ENCODE data around the gene FNDC3B. TPM values are rescaled to one million over a fixed set of nuclear protein-coding genes. Genes with fewer than 3 reads are reported as not detected.
A peak's percentile ranks its signal among the peaks of the same experiment; 100 is the strongest.

FNDC3B gene
- total RNA-seq, 5 donors from 2014 or later (not counting 1 experiment from before 2014, with no cell fraction given) = 18.1 to 46.5 (median 23.5) TPM

- peaks cover 17 to 27% (median 21%) of the 10 kb centered on the region in 3 donors for H3K4me1 Mint-ChIP-seq
- 100% methylated on average over 1 of the region's 1 CpG for WGBS (ENCODE audit: insufficient coverage)
- Histone ChIP-seq H3K4me1 (ENCODE audit: control insufficient read depth in 1 of 2, extremely low read depth in 1 of 2, insufficient read depth in 2 of 2, low read length in 2 of 2) (no peaks in the 10 kb centered on the region), H3K27me3 (replicated peaks in 1 of 2; ENCODE audit: control insufficient read depth in 2 of 2, extremely low read depth in 1 of 2, insufficient read depth in 2 of 2, low read length in 1 of 2) (no peaks in the 10 kb centered on the region), H3K27ac (ENCODE audit: low read length) (no peak overlapping the region), H3K4me3 (ENCODE audit: control insufficient read depth in 1 of 2, extremely low read depth in 1 of 2, low read length in 1 of 2) (no peak overlapping the region), H3K9me3 (no peaks in the 10 kb centered on the region), H3K36me3 (ENCODE audit: control insufficient read depth in 2 of 2, extremely low read depth in 1 of 2, insufficient read depth in 1 of 2, low read length in 1 of 2) (no peaks in the 10 kb centered on the region)
- H3K27ac Mint-ChIP-seq = no peak overlapping the region
- no peaks in the 10 kb centered on the region for H3K27me3 Mint-ChIP-seq
- H3K36me3 Mint-ChIP-seq = peaks cover 23% of the 10 kb centered on the region
- DNase-seq = no peak
- no peak for ATAC-seq (replicated peaks in 1 of 4)
- ChIA-PET CTCF (no interaction called here), POLR2A (interaction anchor here in 1 of 2 donors (0.7 kb wide), 1 partner anchor 802 kb away, joined by 3 read pairs; no protein-coding TSS in a partner anchor)
- no peaks in the 10 kb centered on the region for H3K9me3 Mint-ChIP-seq
- no peak overlapping the region for H3K4me3 Mint-ChIP-seq
These were observed 41.1 kb downstream of the FNDC3B start for GRCh38 chr3:172080503-172080902.

DNA sequence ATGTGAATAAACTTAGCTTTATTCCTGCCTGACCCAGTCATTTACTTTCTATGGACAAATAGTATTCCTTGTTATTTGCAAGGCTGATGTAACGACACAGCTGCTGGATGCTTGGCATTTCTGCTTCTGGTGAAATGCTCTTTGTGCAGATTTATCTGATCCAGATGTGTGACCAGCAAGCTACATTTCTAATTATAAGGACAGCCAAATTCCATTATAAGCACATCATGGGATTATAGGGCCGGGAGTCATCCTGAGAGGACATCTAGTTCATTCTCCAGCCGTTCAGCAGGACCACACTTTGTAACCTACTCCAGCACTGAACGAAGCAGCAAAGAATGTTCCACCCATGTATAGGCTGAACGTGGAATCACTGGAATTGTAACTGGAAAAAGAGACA is 42.9 kb downstream of the FNDC3B start:
- Histone ChIP-seq H3K9me3 (no peaks in the 10 kb centered on the region), H3K4me3 (ENCODE audit: control insufficient read depth in 1 of 2, extremely low read depth in 1 of 2, low read length in 1 of 2) (no peak overlapping the region), H3K4me1 (ENCODE audit: control insufficient read depth in 1 of 2, extremely low read depth in 1 of 2, insufficient read depth in 2 of 2, low read length in 2 of 2) (peaks cover 0 to under 1% of the 10 kb centered on the region in 2 experiments), H3K27ac (ENCODE audit: low read length) (no peak overlapping the region), H3K27me3 (replicated peaks in 1 of 2; ENCODE audit: control insufficient read depth in 2 of 2, extremely low read depth in 1 of 2, insufficient read depth in 2 of 2, low read length in 1 of 2) (no peaks in the 10 kb centered on the region), H3K36me3 (ENCODE audit: control insufficient read depth in 2 of 2, extremely low read depth in 1 of 2, insufficient read depth in 1 of 2, low read length in 1 of 2) (no peaks in the 10 kb centered on the region)
- no peaks in the 10 kb centered on the region for H3K9me3 Mint-ChIP-seq
- H3K27me3 Mint-ChIP-seq = no peaks in the 10 kb centered on the region
- H3K4me3 Mint-ChIP-seq = no peak overlapping the region
- ATAC-seq (replicated peaks in 1 of 4) = no peak
- H3K4me1 Mint-ChIP-seq = peaks cover 26 to 35% (median 29%) of the 10 kb centered on the region in 3 donors
- POLR2A ChIA-PET = interaction anchor here in 1 of 2 donors (0.5 kb wide), 1 partner anchor 28 kb away, joined by 11 read pairs; no protein-coding TSS in a partner anchor
- CTCF ChIA-PET = no interaction called here
- WGBS (ENCODE audit: insufficient coverage) = 83% methylated on average over 3 of the region's 5 CpGs
- DNase-seq = no peak
- no peak overlapping the region for H3K27ac Mint-ChIP-seq
- H3K36me3 Mint-ChIP-seq = peaks cover 19% of the 10 kb centered on the region

DNA sequence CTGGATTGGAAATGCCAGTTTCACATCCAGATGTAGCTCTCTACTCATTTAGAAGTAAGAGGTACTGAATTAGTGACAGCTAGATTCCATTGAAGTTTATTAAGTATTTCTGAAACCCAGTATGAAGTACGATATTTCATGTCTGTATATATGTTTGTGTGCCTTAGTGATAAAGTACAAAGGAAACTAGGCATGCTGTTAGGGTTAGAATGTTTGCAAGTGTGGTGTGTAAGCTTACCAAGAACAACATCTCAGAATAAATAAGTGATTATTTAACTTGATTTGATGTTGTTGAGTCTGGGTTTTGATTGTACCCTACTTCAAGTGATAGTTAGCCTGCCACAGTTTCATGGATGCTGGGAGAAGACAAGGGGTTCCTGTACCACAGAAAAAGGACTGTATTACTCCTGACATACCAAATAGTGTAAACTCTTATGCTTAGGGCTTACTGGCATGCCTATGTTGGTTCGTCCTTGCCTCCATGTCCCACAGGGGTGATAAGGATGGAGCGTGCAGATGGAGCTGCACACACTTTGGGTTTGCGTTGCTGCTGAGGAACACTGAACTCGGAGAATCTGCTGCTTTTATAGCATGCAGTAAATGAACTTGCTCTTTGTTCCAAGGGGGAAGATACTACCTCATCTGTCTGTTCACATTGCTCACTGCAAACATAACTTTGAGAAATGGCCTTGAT is 43.6 kb downstream of the FNDC3B start:
- no peak overlapping the region for H3K27ac Mint-ChIP-seq
- ATAC-seq (replicated peaks in 1 of 4) = no peak

DNA sequence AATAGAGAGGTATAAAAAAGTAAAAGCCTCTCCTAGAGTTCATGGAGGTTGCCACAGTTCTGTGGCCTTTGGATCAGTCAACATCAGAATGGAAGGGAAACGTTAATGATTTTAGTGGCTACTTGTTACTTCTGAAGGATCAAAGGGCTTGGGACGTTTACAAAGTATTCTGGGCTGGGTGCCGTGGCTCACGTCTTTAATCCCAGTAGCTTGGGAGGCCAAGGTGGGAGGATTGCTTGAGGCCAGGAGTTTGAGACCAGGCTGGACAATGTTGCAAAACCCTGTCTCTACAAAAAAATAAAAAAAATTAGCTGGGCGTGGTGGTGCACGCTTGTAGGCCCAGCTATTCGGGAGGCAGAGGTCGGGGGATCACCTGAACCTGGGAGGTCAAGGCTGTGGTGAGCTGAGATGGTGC is 44.6 kb downstream of the FNDC3B start:
- no peak overlapping the region for H3K4me3 Mint-ChIP-seq
- ATAC-seq (replicated peaks in 1 of 4) (no peak), DNase-seq (no peak)
- WGBS (ENCODE audit: insufficient coverage) = no CpG with 5 or more reads among the region's 8 CpGs
- Histone ChIP-seq H3K27me3 (replicated peaks in 1 of 2; ENCODE audit: control insufficient read depth in 2 of 2, extremely low read depth in 1 of 2, insufficient read depth in 2 of 2, low read length in 1 of 2) (no peaks in the 10 kb centered on the region), H3K9me3 (no peaks in the 10 kb centered on the region), H3K4me3 (ENCODE audit: control insufficient read depth in 1 of 2, extremely low read depth in 1 of 2, low read length in 1 of 2) (no peak overlapping the region), H3K36me3 (ENCODE audit: control insufficient read depth in 2 of 2, extremely low read depth in 1 of 2, insufficient read depth in 1 of 2, low read length in 1 of 2) (no peaks in the 10 kb centered on the region), H3K4me1 (ENCODE audit: control insufficient read depth in 1 of 2, extremely low read depth in 1 of 2, insufficient read depth in 2 of 2, low read length in 2 of 2) (peaks cover 0 to 8% of the 10 kb centered on the region in 2 experiments), H3K27ac (ENCODE audit: low read length) (no peak overlapping the region)
- no peaks in the 10 kb centered on the region for H3K9me3 Mint-ChIP-seq
- no peaks in the 10 kb centered on the region for H3K27me3 Mint-ChIP-seq
- CTCF ChIA-PET = no interaction called here
- no peak overlapping the region for H3K27ac Mint-ChIP-seq
- peaks cover 13% of the 10 kb centered on the region for H3K36me3 Mint-ChIP-seq
- POLR2A ChIA-PET = interaction anchor here (0.6 to 0.7 kb wide), 2 partner anchors 9 to 24 kb away, joined by 3 read pairs; no protein-coding TSS in a partner anchor
- peaks cover 33 to 42% (median 34%) of the 10 kb centered on the region in 3 donors for H3K4me1 Mint-ChIP-seq

More for the DNA sequence above, 43.6 kb downstream of the FNDC3B start:
- ChIA-PET CTCF (no interaction called here), POLR2A (interaction anchor here in 1 of 2 donors (0.6 kb wide), 1 partner anchor 23 kb away, joined by 3 read pairs; no protein-coding TSS in a partner anchor)
- Histone ChIP-seq H3K27ac (ENCODE audit: low read length) (no peak overlapping the region), H3K9me3 (no peaks in the 10 kb centered on the region), H3K4me3 (ENCODE audit: control insufficient read depth in 1 of 2, extremely low read depth in 1 of 2, low read length in 1 of 2) (no peak overlapping the region), H3K36me3 (ENCODE audit: control insufficient read depth in 2 of 2, extremely low read depth in 1 of 2, insufficient read depth in 1 of 2, low read length in 1 of 2) (no peaks in the 10 kb centered on the region), H3K27me3 (replicated peaks in 1 of 2; ENCODE audit: control insufficient read depth in 2 of 2, extremely low read depth in 1 of 2, insufficient read depth in 2 of 2, low read length in 1 of 2) (no peaks in the 10 kb centered on the region), H3K4me1 (ENCODE audit: control insufficient read depth in 1 of 2, extremely low read depth in 1 of 2, insufficient read depth in 2 of 2, low read length in 2 of 2) (peaks cover 0 to 7% of the 10 kb centered on the region in 2 experiments)
- Mint-ChIP-seq H3K4me3 (no peak overlapping the region), H3K27me3 (no peaks in the 10 kb centered on the region), H3K4me1 (peaks cover 32 to 42% (median 36%) of the 10 kb centered on the region in 3 donors), H3K36me3 (peaks cover 19% of the 10 kb centered on the region), H3K9me3 (no peaks in the 10 kb centered on the region)
- WGBS (ENCODE audit: insufficient coverage) = 100% methylated on average over 5 of the region's 5 CpGs
- no peak for DNase-seq

DNA sequence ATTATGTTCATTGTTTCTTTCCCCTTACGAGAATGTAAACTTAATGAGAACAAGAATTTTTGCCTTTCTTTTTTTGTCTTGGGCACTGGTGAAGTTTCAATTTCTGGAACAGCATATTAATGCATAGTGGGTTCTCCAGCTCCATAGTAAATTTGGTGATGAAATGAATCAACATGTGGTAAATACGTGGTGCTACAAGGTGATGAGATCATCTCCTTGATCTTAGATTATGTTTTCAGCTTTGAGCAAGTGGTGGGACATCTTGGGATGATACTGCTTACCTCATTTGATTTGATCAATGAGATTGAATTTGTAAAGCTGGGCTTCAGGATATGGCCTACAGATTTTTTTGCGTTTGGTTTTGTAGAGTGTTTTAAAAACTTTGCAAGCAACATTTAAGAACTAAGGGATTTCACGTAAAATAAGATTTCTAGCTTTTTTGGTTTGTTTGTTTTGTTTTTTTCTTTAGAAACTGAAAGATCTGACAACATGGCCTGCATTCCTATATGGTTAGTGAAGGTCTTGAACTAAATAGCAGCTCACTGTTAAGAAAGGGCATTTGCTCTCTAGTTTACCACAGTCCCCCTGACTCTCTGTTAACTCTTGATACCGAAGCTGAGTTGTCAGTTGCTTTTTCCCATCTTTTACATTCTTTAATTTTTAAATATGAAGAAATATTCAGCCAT is 45.6 kb downstream of the FNDC3B start:
- no peak overlapping the region for H3K4me3 ChIP-seq (ENCODE audit: control insufficient read depth in 1 of 2, extremely low read depth in 1 of 2, low read length in 1 of 2)
- ChIA-PET CTCF (interaction anchor here in 1 of 2 donors (0.6 kb wide), 1 partner anchor 261 kb away, joined by 3 read pairs; no protein-coding TSS in a partner anchor), POLR2A (no interaction called here)
- Mint-ChIP-seq H3K36me3 (peaks cover 9% of the 10 kb centered on the region), H3K27me3 (no peaks in the 10 kb centered on the region), H3K27ac (peak overlapping the region in 1 of 2 donors; percentile 43), H3K4me3 (no peak overlapping the region), H3K9me3 (no peaks in the 10 kb centered on the region), H3K4me1 (peaks cover 26 to 35% (median 32%) of the 10 kb centered on the region in 3 donors)
- H3K36me3 ChIP-seq (ENCODE audit: control insufficient read depth in 2 of 2, extremely low read depth in 1 of 2, insufficient read depth in 1 of 2, low read length in 1 of 2) = no peaks in the 10 kb centered on the region
- H3K27ac ChIP-seq (ENCODE audit: low read length) = no peak overlapping the region
- ATAC-seq (replicated peaks in 1 of 4) (no peak), DNase-seq (no peak)
- H3K27me3 ChIP-seq (replicated peaks in 1 of 2; ENCODE audit: control insufficient read depth in 2 of 2, extremely low read depth in 1 of 2, insufficient read depth in 2 of 2, low read length in 1 of 2) = no peaks in the 10 kb centered on the region
- peaks cover 0 to 8% of the 10 kb centered on the region in 2 experiments for H3K4me1 ChIP-seq (ENCODE audit: control insufficient read depth in 1 of 2, extremely low read depth in 1 of 2, insufficient read depth in 2 of 2, low read length in 2 of 2)
- no peaks in the 10 kb centered on the region for H3K9me3 ChIP-seq
- WGBS (ENCODE audit: insufficient coverage) = 71% methylated on average over 3 of the region's 5 CpGs

- ATAC-seq (replicated peaks in 1 of 4) (no peak), DNase-seq (no peak)
- ChIA-PET CTCF (no interaction called here), POLR2A (interaction anchor here in 1 of 2 donors (0.6 kb wide), 1 partner anchor 47 kb away, joined by 4 read pairs; no protein-coding TSS in a partner anchor)
- Mint-ChIP-seq H3K4me1 (peaks cover 26 to 35% (median 33%) of the 10 kb centered on the region in 3 donors), H3K4me3 (no peak overlapping the region), H3K9me3 (no peaks in the 10 kb centered on the region), H3K27ac (no peak overlapping the region), H3K27me3 (no peaks in the 10 kb centered on the region), H3K36me3 (peaks cover 9% of the 10 kb centered on the region)
- H3K27ac ChIP-seq (ENCODE audit: low read length) = no peak overlapping the region
- 100% methylated on average over 1 of the region's 2 CpGs for WGBS (ENCODE audit: insufficient coverage)
- H3K27me3 ChIP-seq (replicated peaks in 1 of 2; ENCODE audit: control insufficient read depth in 2 of 2, extremely low read depth in 1 of 2, insufficient read depth in 2 of 2, low read length in 1 of 2) = no peaks in the 10 kb centered on the region
- H3K9me3 ChIP-seq = no peaks in the 10 kb centered on the region
- H3K4me3 ChIP-seq (ENCODE audit: control insufficient read depth in 1 of 2, extremely low read depth in 1 of 2, low read length in 1 of 2) = no peak overlapping the region
- H3K4me1 ChIP-seq (ENCODE audit: control insufficient read depth in 1 of 2, extremely low read depth in 1 of 2, insufficient read depth in 2 of 2, low read length in 2 of 2) = peaks cover 0 to 8% of the 10 kb centered on the region in 2 experiments
- H3K36me3 ChIP-seq (ENCODE audit: control insufficient read depth in 2 of 2, extremely low read depth in 1 of 2, insufficient read depth in 1 of 2, low read length in 1 of 2) = no peaks in the 10 kb centered on the region
These were observed 46.1 kb downstream of the FNDC3B start for GRCh38 chr3:172085557-172085895.

All from T-cell (primary cell).